Breast epithelium (tissue), 3 donors: Measurements from ENCODE around the gene TRIOBP.

Experiments used
- POLR2AphosphoS5 ChIP-seq, 3 donors: sonication (generic); formaldehyde crosslinking; IDR thresholded peaks; one replicate each; pipeline ENCODE4 v1.6.1; 2017; ENCODE audit warnings: antibody characterized with exemption in 3 of 3
- TF ChIP-seq, protein P1 (sequence below), 3 donors: fragments of 450-650 bp; IDR thresholded peaks; one replicate each; pipeline ENCODE4 v1.5.1; 2016 to 2017; ENCODE audit warnings: antibody characterized with exemption in 3 of 3, mild to moderate bottlenecking in 3 of 3, moderate library complexity in 3 of 3

DNA sequence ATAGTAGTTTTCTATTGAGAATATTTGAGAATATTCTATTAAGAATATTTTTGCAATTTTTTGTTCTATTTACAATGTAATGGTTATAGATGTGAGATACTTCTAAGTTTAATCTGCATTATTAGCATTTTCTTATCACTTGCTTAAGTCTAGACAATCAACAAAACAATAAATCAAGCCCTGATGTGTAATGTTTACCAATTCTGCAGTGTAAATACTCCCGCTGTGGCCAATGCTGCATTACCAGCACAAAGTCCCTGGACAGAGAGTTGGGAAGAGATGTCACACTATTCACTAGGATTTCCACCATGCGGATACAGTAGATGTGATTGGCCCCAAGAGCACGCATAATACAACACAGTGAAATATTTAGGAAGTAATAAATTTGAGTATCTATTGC is 63.3 kb downstream of the TRIOBP start:
- TF ChIP-seq, protein P1, sequence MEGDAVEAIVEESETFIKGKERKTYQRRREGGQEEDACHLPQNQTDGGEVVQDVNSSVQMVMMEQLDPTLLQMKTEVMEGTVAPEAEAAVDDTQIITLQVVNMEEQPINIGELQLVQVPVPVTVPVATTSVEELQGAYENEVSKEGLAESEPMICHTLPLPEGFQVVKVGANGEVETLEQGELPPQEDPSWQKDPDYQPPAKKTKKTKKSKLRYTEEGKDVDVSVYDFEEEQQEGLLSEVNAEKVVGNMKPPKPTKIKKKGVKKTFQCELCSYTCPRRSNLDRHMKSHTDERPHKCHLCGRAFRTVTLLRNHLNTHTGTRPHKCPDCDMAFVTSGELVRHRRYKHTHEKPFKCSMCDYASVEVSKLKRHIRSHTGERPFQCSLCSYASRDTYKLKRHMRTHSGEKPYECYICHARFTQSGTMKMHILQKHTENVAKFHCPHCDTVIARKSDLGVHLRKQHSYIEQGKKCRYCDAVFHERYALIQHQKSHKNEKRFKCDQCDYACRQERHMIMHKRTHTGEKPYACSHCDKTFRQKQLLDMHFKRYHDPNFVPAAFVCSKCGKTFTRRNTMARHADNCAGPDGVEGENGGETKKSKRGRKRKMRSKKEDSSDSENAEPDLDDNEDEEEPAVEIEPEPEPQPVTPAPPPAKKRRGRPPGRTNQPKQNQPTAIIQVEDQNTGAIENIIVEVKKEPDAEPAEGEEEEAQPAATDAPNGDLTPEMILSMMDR (IDR thresholded peaks at IDR 0.05), result no peak
- no peak for TF ChIP-seq POLR2AphosphoS5 (IDR thresholded peaks at IDR 0.05)
